GM12874 (cell line): Measurements from ENCODE around the gene ANKS1B.

Experiments used
- CTCF ChIP-seq: IDR thresholded peaks from 2 replicates; pipeline ENCODE4 v1.5.1; 2011; ENCODE audit warnings: low read depth, mild to moderate bottlenecking, control low read depth, low read length, moderate library complexity; ENCODE audit not compliant: insufficient read depth

The ANKS1B gene

GRCh38 chr12:99959549-99960170, 25.1 kb downstream of the ANKS1B start:
- no peak for TF ChIP-seq CTCF

GRCh38 chr12:99957866-99958466, 26.8 kb downstream of the ANKS1B start:
- TF ChIP-seq CTCF: no peak

- no peak for TF ChIP-seq CTCF
Measured at GRCh38 chr12:99954724-99955123, 30.0 kb downstream of the ANKS1B start.

GRCh38 chr12:99948370-99948769, 36.4 kb downstream of the ANKS1B start:
- no peak for TF ChIP-seq CTCF

- no peak for TF ChIP-seq CTCF
Measured at GRCh38 chr12:99946131-99946530, 38.6 kb downstream of the ANKS1B start.

GRCh38 chr12:99935608-99936007, 49.1 kb downstream of the ANKS1B start:
- no peak for TF ChIP-seq CTCF

GRCh38 chr12:99926511-99927169, 58.1 kb downstream of the ANKS1B start:
- no peak for TF ChIP-seq CTCF
